ENCODE measurements around the gene PREX1. TPM values are rescaled to one million over a fixed set of nuclear protein-coding genes. Genes with fewer than 3 reads are reported as not detected.

PREX1 gene
- total RNA-seq, 1 experiment from 2014 or later, result not detected

DNA sequence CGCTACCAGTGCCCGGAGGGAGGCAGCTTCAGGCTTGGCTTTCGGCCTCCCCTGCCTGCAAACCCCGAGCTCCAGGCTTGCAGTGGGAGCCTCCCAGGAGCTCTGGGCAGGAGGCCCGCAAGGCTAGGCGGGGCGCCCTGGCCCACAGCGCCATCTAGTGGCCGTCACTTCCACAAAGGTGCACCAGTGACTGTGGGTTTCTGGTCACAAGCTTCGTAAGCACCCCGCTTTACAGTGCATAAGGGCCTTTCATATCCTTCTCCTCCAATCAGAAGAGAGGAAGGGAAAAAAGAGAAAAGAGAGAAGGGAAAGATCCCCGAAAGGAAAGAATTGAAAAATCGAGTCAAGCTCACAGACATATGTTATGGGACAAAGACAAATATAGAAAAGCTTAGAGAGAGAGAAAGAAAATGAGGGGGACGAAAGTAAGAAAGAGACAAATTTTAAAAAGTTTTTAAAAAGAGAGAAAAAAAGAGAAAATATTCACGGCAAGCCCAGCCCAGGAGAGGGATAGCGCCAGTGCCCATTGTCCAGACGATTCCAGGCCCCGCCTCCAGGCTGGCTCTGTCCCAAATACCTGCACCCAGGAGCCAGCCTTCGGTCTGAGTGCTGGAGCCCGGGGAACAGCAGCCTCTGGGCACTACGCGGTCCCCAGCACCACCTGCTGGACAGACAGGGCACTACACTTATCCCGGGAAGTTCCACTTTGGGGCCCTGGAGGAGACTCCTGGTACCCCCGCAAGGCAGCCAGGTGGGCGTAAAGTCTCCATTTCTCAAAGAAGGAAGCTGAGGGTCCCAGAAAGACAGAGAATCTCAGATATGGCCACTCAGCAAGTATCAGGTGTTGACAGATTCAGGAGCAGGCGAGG, 207.1 kb downstream of the PREX1 start:
- Mint-ChIP-seq H3K27ac (ENCODE audit: low read depth, unreplicated experiment) (peak overlapping the region; percentile 18), H3K36me3 (ENCODE audit: insufficient read depth, unreplicated experiment) (no peaks in the 10 kb centered on the region)
- CTCF ChIA-PET, result interaction anchor here (0.5 to 4.5 kb wide), 159 partner anchors 9 to 1963 kb away, joined by 3 to 103 read pairs (median 4); partner anchors contain the start of gene SULF2

DNA sequence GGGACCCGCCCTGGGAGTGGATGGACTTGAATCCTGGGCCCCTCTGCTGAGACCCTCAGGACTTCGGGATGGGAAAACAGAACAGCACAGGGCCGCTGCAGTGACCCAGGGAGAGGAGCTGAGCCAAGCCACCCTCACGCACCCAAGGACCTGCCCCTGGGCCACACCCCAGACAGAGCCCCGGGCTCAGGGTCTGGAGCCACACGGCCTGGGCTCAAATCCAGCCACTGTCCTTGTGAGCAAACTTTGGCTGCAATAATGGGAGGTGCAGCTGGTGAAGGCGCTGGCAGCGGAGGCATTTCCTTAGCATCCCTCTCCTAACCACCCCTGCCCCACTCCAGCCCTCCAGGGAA, 207.7 kb downstream of the PREX1 start:
- peaks cover 23% of the 10 kb centered on the region for H3K4me1 Mint-ChIP-seq (ENCODE audit: insufficient read depth, unreplicated experiment)
- peak overlapping the region; percentile 25 for H3K27ac Mint-ChIP-seq (ENCODE audit: low read depth, unreplicated experiment)
- POLR2A ChIA-PET, result interaction anchor here (0.6 to 2.7 kb wide), 22 partner anchors 9 to 1533 kb away, joined by 3 to 32 read pairs (median 4); partner anchors contain the start of gene PEDS1

More for the DNA sequence above, 207.1 kb downstream of the PREX1 start:
- Mint-ChIP-seq H3K27me3 (ENCODE audit: insufficient read depth, unreplicated experiment) (no peaks in the 10 kb centered on the region), H3K4me3 (ENCODE audit: unreplicated experiment) (peak overlapping the region; percentile 67), H3K4me1 (ENCODE audit: insufficient read depth, unreplicated experiment) (peaks cover 23% of the 10 kb centered on the region), H3K9me3 (ENCODE audit: unreplicated experiment) (no peaks in the 10 kb centered on the region)
- DNase-seq (ENCODE audit: unreplicated experiment), result peak; percentile 90
- no TSS peak for BruUV-seq (replicated peaks)
- POLR2A ChIA-PET, result interaction anchor here (0.5 to 2.7 kb wide), 22 partner anchors 9 to 1533 kb away, joined by 3 to 32 read pairs (median 4); partner anchors contain the start of gene PEDS1
- intact Hi-C loops (cut with micrococcal nuclease), result loop anchor here (1.0 to 10.0 kb wide), 9 partner anchors 196 to 957 kb away; no protein-coding TSS in a partner anchor
- TF ChIP-seq, protein P1, sequence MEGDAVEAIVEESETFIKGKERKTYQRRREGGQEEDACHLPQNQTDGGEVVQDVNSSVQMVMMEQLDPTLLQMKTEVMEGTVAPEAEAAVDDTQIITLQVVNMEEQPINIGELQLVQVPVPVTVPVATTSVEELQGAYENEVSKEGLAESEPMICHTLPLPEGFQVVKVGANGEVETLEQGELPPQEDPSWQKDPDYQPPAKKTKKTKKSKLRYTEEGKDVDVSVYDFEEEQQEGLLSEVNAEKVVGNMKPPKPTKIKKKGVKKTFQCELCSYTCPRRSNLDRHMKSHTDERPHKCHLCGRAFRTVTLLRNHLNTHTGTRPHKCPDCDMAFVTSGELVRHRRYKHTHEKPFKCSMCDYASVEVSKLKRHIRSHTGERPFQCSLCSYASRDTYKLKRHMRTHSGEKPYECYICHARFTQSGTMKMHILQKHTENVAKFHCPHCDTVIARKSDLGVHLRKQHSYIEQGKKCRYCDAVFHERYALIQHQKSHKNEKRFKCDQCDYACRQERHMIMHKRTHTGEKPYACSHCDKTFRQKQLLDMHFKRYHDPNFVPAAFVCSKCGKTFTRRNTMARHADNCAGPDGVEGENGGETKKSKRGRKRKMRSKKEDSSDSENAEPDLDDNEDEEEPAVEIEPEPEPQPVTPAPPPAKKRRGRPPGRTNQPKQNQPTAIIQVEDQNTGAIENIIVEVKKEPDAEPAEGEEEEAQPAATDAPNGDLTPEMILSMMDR (IDR thresholded peaks at IDR 0.05; ENCODE audit: unreplicated experiment), result peak; percentile 94

DNA sequence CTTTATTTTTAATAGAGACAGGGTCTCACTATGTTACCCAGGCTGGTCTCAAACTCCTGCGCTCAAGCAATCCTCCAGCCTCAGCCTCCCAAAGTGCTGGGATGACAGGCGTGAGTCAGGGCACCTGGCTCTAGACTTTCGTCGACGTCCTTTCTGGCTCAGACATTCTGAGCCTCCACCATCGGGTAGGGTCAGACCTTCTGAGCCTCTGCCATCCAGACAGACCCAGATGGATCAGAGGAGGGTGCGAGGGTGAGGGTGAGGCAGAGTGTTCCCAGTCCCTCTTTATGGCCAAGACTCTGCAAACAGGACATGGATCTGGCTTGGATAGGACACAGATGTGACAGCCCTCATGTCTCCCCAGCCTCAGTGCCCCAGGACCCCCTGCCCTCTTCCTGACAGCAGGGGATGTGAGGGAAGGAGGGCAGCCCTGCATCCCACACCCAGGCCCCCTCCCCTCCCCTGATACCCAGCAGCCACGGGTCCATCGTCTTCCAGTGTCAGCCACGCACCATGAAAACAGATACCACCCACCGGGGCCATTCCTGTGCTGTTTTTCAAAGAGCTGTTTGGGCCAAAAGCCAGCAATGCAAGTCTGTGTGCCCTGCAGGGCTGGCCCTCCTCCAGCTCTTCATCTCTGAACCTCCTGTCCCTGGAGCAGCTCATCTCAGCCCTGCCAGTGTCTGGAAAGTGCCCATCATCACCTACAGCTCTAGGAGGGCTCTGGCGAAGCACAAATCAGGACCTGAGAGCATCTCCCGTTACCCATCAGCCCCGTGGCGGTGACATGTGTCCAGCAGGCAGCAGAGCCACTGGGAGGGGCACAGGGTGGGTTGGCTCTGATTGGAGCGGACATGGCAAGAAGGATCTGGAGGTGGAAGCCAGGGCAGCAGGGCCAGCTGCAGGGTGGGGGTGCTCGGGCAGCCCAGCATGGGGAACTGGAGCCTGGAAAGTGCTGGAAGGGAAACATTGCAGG, 208.4 kb downstream of the PREX1 start:
- CTCF ChIA-PET, result interaction anchor here (0.5 to 4.5 kb wide), 69 partner anchors 10 to 1485 kb away, joined by 3 to 103 read pairs (median 5); partner anchors contain the start of gene SULF2
- no TSS peak for BruUV-seq (replicated peaks)
- Mint-ChIP-seq H3K27ac (ENCODE audit: low read depth, unreplicated experiment) (peak overlapping the region; percentile 25), H3K4me1 (ENCODE audit: insufficient read depth, unreplicated experiment) (peaks cover 28% of the 10 kb centered on the region), H3K36me3 (ENCODE audit: insufficient read depth, unreplicated experiment) (no peaks in the 10 kb centered on the region), H3K9me3 (ENCODE audit: unreplicated experiment) (no peaks in the 10 kb centered on the region), H3K27me3 (ENCODE audit: insufficient read depth, unreplicated experiment) (no peaks in the 10 kb centered on the region), H3K4me3 (ENCODE audit: unreplicated experiment) (peak overlapping the region; percentile 33)
- intact Hi-C loops (cut with micrococcal nuclease), result loop anchor here (1.0 to 10.0 kb wide), 3 partner anchors 195 to 765 kb away; no protein-coding TSS in a partner anchor
- DNase-seq (ENCODE audit: unreplicated experiment), result peak; percentile 51
- TF ChIP-seq, protein P1 (IDR thresholded peaks at IDR 0.05; ENCODE audit: unreplicated experiment), result no peak
- POLR2A ChIA-PET, result interaction anchor here (0.5 to 2.7 kb wide), 9 partner anchors 147 to 1104 kb away, joined by 3 to 32 read pairs (median 3); no protein-coding TSS in a partner anchor

More for the DNA sequence above, 207.7 kb downstream of the PREX1 start:
- TF ChIP-seq, protein P1 (IDR thresholded peaks at IDR 0.05; ENCODE audit: unreplicated experiment), result no peak
- CTCF ChIA-PET, result interaction anchor here (0.5 to 4.5 kb wide), 137 partner anchors 9 to 1486 kb away, joined by 3 to 103 read pairs (median 4); partner anchors contain the start of gene SULF2
- no peak for DNase-seq (ENCODE audit: unreplicated experiment)
- intact Hi-C loops (cut with micrococcal nuclease), result loop anchor here (1.0 to 10.0 kb wide), 3 partner anchors 195 to 765 kb away; no protein-coding TSS in a partner anchor
- no peaks in the 10 kb centered on the region for H3K36me3 Mint-ChIP-seq (ENCODE audit: insufficient read depth, unreplicated experiment)
- no peaks in the 10 kb centered on the region for H3K27me3 Mint-ChIP-seq (ENCODE audit: insufficient read depth, unreplicated experiment)
- H3K9me3 Mint-ChIP-seq (ENCODE audit: unreplicated experiment), result no peaks in the 10 kb centered on the region
- BruUV-seq (replicated peaks), result no TSS peak
- peak overlapping the region; percentile 33 for H3K4me3 Mint-ChIP-seq (ENCODE audit: unreplicated experiment)
